A204.1 (cell line): ENCODE measurements around the gene LDLRAD4.

Experiments
- FAIRE-seq: peaks from 2 replicates; lab custom pipeline; 2012; peaks lifted over from hg19 to GRCh38; lab: Jason Lieb, UNC

LDLRAD4 gene

GRCh38 chr18:13388586-13389490 lies 170.3 kb downstream of the LDLRAD4 start:
- FAIRE-seq = no peak

GRCh38 chr18:13389491-13390131 lies 171.1 kb downstream of the LDLRAD4 start:
- FAIRE-seq = no peak

DNA sequence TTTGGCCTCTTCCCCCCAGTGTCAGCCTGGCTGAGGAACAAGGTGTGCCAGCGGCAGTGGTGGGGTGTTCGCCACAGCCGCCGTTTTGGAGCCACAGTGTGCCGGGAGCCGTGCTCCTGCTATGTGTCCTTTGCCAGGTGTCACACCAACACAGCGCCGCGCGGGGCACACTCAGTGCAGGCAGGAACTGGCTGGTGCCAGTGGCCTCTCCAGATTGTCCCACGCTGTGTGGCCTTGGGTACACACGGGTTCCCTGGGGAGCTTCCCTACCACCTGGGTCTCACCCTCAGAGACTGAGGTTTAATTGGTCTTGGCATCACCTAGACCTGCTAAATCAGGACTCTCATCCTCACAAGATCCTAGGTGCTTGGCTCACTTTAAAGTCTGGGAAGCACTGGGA lies 171.6 kb downstream of the LDLRAD4 start:
- FAIRE-seq = no peak

GRCh38 chr18:13390711-13391110 lies 172.2 kb downstream of the LDLRAD4 start:
- FAIRE-seq = no peak

DNA sequence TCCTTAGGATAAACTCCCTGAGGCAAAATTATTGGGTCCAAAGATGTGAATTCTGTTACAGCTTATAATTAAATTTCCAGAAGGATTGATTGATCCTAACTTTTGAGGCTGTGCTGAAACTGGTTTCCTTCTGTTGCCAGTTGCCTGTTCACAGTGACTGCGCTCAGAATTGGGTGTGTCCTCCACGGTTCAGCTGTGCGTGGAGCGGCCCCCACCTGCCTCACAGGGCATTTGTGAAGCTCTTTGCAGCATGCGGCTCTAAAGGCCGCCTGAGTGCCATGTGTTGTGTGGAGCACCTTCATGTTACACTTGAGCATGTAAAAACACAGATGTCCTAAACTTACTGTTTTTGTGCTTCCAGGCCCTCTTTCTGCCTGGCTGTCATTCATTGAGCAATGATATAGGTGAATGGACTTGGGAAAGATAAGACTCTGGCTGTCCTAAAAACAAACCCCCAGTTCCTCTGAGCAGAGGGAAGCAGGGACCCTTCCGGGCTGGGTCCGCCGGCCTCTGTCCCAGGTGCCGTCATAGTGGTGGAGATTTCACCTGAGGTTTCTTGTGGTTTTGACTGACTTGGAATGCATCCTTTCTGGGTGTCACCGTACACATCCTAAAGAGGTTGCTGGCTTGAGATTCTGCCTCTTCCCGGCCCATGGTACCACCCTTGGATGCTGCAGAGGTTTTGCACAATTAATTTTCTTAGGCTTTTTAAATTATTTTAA lies 173.6 kb downstream of the LDLRAD4 start:
- no peak for FAIRE-seq

DNA sequence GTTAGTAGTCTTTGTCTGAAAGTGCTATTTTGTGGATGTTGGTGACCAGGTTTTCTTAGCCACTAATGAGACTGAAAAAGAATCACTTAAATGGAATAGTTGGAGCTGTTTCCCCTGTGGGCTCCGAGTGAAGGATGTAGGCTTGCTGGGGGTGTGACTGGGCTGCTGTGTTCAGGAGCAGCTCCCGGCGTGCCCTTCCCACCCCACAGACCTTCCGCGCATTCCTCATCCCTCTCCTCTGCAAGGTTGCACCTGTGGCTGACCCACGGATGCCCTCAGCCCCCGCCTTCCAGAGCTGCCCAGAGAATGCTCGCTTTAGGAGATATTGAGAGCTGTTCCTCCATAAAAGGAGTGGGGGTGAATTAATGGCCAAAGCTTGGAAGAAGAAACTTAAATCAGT lies 174.3 kb downstream of the LDLRAD4 start:
- FAIRE-seq = no peak

DNA sequence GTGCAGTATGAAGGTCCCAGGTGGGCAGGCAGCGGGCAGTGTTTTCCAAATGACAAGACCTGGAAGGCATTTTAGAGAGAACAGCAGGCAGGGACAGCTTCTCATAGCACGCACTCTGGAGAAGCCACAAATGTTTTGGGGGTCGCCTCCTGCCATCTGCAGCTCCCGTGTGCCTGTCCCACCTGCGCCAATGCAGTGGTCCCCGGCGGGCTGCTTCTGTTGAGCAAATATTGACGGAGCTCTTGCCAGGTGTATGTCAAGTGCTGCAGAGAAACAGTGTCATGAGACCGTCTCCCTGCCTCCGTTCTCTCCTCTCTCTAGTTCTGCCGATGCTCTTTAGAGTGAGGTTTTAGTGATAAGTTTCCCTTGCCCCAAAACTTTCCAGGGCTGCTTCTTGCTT lies 174.8 kb downstream of the LDLRAD4 start:
- no peak for FAIRE-seq

DNA sequence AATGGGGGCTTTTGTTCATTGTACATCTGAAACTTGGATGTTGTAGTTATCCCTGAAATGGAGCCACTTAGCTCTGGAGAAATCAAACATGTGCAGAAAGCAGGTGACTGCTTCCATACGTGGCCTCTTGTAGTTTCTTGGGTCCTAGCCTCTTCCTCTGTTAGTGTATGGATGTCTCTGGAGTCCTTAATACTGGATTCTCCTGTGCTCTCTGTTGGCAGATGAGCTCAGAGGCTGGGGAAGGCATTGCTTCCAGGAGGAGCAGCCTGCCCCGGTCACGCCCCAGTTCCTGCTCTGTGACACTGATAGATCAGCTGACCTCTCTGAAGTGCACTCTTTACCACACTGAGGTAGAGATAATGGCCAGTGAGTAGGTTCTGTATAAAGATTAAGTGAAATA lies 176.2 kb downstream of the LDLRAD4 start:
- no peak for FAIRE-seq

DNA sequence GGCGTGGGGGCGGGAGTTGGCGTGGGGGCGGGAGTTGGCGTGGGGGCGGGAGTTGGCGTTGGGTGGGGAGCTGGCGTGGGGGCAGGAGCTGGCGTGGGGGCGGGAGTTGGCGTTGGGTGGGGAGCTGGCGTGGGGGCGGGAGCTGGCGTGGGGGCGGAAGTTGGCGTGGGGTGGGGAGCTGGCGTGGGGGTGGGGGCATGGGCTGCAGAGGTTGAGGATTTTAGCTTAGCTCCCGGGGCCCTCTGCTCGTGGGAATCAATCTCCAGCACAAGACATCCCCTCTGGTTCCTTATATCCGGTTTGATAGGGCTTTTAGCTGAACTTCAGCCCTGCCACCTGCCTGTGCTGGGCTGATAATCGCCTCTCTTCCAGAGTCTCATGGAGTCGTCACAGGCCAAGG lies 177.0 kb downstream of the LDLRAD4 start:
- no peak for FAIRE-seq

DNA sequence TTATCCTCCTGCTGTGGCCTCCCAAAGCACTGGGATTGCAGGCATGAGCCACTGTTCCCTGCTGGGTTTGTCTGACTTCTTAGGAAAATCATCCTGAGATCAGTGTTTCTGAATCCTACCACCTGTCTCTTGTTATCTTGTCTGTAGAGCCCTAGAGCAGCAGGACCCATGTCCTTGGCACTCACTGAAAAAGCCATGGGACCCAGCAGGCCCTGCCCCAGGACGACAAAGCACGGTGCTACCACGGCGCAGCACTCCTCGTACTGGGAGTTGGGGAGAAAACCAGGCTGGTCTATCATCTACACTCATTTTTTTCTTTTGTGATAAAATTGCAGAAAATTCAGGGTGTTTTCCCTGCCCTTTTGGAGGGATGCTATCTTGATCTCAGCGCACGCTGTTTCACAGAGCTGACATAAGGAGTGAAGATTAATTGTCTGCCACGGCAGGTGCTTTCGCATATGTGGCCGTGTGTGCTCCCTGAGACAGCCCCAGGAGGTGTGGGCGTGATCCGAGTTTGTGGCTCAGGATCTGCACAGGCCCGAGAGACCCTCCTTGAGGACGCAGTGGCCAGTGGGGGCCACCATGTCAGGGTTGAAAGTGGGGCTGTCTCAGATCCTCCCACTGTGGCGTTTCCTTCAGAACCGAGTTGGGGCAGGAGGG lies 179.1 kb downstream of the LDLRAD4 start:
- no peak for FAIRE-seq

DNA sequence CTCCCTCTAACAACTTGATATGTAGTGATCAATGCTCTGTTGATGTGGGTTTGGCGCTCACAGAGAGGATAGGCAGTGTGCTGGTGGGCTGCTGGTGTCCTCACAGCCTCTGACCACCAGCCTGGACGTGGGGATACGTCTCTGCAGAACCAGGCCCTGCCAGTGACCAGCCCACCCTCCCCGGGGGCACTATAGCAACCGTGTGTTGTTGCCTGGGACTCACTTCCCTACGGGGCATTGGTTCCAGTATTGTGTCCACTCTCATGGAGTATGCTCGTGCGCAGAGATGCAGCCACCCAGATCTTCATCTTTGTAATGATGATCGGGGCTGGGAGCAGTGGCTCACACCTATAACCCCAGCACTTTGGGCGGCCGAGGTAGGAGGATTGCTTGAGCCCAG lies 180.1 kb downstream of the LDLRAD4 start:
- no peak for FAIRE-seq

DNA sequence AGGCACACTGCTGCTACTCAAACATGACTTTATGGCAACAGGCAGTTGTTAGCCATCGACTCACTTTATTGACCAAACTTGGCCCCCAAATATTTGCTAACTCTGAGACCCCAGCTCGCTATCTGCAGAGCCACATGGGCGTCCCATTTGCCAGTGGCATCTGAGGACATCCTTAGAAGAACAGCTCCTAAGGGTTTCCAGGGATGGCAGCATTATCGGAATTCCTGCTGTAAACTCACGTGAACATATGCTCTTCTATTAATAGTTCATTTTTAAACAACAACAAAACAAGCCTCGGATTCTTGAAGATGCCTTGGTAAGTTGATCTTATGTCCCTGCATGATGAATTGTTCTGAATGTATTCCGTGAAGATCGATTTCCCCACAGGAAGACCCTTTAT lies 181.0 kb downstream of the LDLRAD4 start:
- FAIRE-seq = no peak

DNA sequence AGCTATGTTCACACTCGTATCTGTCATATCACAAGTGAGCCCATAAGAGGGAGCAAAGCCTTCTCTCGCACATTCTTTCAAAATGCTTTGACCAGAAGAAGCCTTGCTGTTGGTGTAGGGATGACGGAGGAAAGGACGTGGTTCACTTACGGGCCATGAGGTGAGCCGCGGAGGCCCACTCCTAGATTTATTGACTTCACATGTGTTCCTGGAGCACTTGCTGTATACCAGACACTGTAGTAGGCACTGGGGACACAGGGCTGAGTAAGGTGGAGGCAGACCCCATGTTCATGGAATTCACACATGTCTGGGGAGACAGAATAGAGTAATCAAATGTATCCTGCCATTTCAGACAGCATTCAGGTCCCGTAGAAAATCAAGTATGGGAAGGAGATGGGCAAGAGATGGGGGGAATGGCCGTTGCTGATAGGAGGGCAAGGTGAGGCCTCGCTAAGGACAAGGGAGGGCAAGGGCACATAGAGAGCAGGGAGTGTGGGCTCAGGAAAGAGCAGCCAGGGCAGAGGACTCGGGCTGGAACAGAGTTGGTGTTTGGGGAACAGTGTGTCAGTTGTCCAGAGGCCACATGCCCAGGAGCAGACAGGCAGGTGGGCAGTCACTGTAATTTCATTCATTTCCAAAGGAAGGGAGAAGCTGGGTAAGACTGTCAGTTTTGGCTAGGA lies 182.2 kb downstream of the LDLRAD4 start:
- no peak for FAIRE-seq

DNA sequence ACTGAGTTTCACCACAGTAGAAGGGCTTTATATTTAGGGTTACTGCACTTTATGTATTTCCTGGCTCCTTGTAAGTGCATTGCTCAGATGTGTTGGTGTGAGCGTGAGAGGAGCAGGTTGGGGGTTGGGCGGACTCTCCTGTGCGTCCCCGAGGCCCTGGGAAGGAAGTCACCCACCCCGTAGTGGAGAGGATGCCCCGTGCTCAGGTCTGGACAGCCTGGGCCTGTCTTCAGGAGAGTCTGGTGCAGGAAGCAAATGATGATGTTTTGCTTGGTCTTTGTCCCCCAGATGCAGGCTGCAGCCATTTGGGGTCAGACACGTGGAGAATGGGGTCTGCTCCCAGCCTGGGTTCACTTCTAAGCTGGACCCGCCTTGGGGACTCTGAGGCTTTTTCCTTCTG lies 182.8 kb downstream of the LDLRAD4 start:
- FAIRE-seq = no peak

DNA sequence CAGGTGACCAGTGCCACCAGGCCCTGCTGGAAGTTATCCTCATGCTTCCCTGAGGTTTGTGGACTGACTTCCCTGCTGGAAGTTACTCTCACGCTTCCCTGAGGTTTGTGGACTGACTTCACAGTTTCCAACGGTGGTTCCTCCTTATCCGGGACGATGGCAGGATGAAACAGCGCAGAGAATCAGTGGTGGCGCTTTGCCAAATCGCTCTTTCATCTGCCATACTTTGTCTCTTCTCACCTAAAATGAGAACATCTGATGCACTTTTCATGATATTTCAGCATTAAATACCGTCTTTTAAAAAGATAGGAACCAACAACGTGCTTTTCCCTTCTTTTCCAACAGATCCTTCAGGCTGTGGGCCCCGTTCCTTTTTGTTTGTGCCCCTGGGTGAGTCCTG lies 183.3 kb downstream of the LDLRAD4 start:
- no peak for FAIRE-seq

- FAIRE-seq = no peak
Measured at GRCh38 chr18:13403786-13404549, 185.4 kb downstream of the LDLRAD4 start.

DNA sequence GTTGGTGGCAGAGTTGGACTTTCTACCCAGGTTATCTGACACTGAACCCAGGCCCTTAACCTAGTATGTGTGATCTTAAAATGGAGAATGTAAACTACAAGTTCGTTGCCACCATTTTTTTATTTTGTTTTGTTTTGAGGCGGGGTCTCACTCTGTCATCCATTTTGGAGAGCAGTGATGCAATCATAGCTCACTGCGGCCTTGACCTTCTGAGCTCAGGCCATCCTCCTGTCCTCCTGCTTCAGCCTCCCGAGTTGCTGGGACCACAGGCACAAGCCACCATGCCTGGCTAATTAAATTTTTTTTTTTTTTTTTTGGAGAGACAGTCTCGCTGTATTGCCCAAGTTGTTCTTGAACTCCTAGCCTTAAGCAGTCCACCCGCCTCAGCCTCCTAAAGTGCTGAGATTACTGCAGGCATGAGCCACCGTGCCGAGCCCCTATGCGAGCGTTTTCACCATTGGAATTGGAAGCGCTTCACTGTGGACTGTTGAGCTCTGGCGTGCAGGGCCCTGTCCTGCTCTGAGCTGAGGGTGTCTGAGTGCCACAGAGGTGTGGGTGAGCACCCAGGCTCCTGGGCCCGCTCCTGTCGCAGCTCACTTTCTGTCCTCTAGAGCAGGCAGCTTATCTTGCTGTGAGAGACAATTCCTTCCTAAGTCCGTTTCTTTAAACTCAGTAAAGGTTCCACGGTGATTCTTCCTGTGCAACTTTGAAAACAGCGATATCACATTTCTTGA lies 186.9 kb downstream of the LDLRAD4 start:
- FAIRE-seq = no peak

- no peak for FAIRE-seq
Measured at GRCh38 chr18:13406049-13406615, 187.6 kb downstream of the LDLRAD4 start.

DNA sequence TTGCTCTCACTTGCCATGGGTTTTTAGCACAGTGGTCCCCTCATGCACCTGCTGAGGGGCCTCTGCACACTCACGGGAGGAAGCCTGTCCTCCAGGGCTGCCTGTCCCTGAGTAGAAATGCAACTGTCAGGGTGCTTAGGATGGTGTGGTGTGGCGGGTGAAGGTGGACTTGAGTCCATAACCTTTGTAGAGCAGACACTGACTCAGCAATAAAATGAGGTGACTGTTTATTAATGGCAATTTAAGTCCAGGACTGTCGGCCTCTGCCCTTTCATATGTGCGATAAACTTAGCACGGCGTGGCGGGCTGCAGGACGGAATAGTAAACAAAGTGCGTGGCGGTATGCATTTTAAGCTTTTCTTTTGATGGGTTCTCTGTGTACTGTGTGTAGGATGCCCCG lies 188.2 kb downstream of the LDLRAD4 start:
- no peak for FAIRE-seq

DNA sequence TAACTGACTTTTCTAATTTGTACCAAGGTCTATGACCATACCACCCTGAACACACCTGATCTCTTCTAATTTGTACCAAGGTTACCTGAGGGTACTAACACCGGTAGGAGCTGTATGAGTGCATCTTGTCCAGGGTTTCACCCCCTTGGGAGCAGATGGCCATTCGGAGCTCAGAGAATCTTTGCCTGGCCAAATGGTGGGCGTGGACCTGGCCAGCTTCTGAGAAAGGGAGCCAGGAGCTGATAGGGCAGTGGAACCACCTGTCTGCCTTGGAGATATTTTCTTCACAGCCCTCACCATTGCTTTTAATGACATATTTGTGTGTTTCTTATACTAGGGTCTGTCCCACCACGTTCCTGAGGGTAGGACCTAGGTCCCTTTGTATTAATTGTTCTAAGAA lies 188.9 kb downstream of the LDLRAD4 start:
- FAIRE-seq = no peak
